NCI-H2107 treated with DMSO at 0.1 percent for 48 hours (cell line): Measurements from ENCODE around the gene CELF5.

Experiments
- DNase-seq: peaks from one replicate; lab custom pipeline; 2025; ENCODE audit not compliant: unreplicated experiment; lab: John Stamatoyannopoulos, UW

Gene CELF5

GRCh38 chr19:3224346-3225168 is at the start of gene CELF5:
Gene CELF5 (plus strand): TSS chr19:3224661. CDS start chr19:3224740, 79 bp downstream.
- DNase-seq, result no peak

- no peak for DNase-seq
Measured at GRCh38 chr19:3175781-3176714, 48.4 kb upstream of the CELF5 start.

GRCh38 chr19:3176715-3177501 is 47.6 kb upstream of the CELF5 start:
- no peak for DNase-seq

- no peak for DNase-seq
Measured at GRCh38 chr19:3178377-3178972, 46.0 kb upstream of the CELF5 start, which contains the start of gene S1PR4. Gene S1PR4 (plus strand): TSS chr19:3178769. CDS start chr19:3178793, 24 bp downstream.

- no peak for DNase-seq
Measured at GRCh38 chr19:3178973-3179738, 45.3 kb upstream of the CELF5 start.

GRCh38 chr19:3179739-3180293 is 44.6 kb upstream of the CELF5 start:
- no peak for DNase-seq

GRCh38 chr19:3183721-3184641 is 40.5 kb upstream of the CELF5 start:
- DNase-seq, result no peak

GRCh38 chr19:3184847-3185460 is 39.5 kb upstream of the CELF5 start:
- DNase-seq, result no peak

GRCh38 chr19:3185461-3186159 is 38.9 kb upstream of the CELF5 start, which contains the start of gene NCLN:
Gene NCLN (plus strand): TSS chr19:3185930. CDS start chr19:3186031, 101 bp downstream.
- DNase-seq, result peak; percentile 95

GRCh38 chr19:3186160-3186688 is 38.2 kb upstream of the CELF5 start:
- no peak for DNase-seq

- no peak for DNase-seq
Measured at GRCh38 chr19:3186891-3187661, 37.4 kb upstream of the CELF5 start.

GRCh38 chr19:3187662-3188511 is 36.6 kb upstream of the CELF5 start:
- no peak for DNase-seq

GRCh38 chr19:3188627-3189596 is 35.5 kb upstream of the CELF5 start:
- no peak for DNase-seq
